ENCODE results near the gene ACAT1. TPM values are rescaled to one million over a fixed set of nuclear protein-coding genes. Genes with fewer than 3 reads are reported as not detected.
"Not testable (repeated sequence)": the region's sequence is repeated elsewhere in the genome, so short reads cannot be mapped to it uniquely, and the experiment has no call there.

ACAT1 gene
- total RNA-seq, 2 donors from 2014 or later = 42.5 to 68.2 TPM

DNA sequence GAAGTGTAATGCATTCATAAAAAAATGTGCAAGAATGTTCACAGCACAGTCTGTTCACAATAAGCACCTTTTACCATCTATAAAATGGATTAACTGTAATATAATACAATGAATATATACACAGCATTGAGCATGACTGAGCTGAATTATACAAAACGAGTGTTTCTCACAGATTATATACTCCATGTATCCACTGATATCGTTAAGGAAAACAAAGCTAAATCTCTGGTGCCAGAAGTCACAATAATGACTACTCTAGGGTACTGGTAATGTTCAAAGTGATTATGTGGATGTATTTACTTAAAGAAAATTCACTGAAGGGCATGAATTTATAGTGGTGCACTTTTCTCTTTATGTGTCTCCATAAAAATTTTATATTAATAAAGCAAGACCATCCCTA, 33.2 kb downstream of the ACAT1 start:
- intact Hi-C loops (cut with DNase I) = no loop called here
- Histone ChIP-seq H3K4me1 (no peaks in the 10 kb centered on the region), H3K27ac (no peak overlapping the region), H3K36me3 (replicated peaks in 1 of 2; ENCODE audit: insufficient read depth in 1 of 2, low read depth in 2 of 2) (peaks cover 0 to 7% of the 10 kb centered on the region in 2 donors), H3K4me3 (no peak overlapping the region), H3K27me3 (no peaks in the 10 kb centered on the region), H3K9me3 (no peaks in the 10 kb centered on the region)
- 22 to 40% methylated on average over 2 of the region's 2 CpGs for WGBS, 2 donors
- ATAC-seq = no peak
- no peak for TF ChIP-seq POLR2A (IDR thresholded peaks at IDR 0.05)
- TF ChIP-seq, protein P1, sequence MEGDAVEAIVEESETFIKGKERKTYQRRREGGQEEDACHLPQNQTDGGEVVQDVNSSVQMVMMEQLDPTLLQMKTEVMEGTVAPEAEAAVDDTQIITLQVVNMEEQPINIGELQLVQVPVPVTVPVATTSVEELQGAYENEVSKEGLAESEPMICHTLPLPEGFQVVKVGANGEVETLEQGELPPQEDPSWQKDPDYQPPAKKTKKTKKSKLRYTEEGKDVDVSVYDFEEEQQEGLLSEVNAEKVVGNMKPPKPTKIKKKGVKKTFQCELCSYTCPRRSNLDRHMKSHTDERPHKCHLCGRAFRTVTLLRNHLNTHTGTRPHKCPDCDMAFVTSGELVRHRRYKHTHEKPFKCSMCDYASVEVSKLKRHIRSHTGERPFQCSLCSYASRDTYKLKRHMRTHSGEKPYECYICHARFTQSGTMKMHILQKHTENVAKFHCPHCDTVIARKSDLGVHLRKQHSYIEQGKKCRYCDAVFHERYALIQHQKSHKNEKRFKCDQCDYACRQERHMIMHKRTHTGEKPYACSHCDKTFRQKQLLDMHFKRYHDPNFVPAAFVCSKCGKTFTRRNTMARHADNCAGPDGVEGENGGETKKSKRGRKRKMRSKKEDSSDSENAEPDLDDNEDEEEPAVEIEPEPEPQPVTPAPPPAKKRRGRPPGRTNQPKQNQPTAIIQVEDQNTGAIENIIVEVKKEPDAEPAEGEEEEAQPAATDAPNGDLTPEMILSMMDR (IDR thresholded peaks at IDR 0.05) = no peak
- DNase-seq = no peak

DNA sequence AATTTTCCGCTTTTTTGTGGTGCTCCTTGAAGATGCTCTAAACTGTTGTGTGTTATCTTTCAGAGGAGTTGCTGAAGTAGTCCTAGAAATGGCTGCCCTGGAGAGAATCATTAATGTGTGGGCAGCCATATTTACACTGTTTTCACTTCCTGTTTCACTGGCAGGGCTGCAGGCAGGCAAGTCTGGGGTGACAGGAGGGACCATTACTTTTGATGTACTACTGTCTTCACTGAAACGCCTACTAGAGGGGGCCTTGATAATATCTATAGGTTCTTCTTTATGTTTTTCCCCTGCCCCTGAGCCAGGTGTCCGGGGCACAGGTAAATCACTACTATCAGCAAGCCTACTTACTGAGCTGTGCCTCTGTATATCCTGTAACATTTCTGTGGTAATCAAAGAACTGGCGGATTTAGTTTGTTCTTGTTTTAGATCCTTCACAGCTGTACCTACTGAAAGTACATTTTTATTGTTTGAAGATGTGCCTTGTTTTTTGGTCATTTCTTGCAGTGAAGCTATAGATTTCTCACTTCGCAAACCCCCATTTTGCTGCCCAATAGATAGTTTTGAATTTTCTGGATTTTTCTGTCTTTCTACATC, 39.7 kb downstream of the ACAT1 start:
- DNase-seq (no peak), ATAC-seq (no peak)
- TF ChIP-seq POLR2A (IDR thresholded peaks at IDR 0.05) = no peak
- TF ChIP-seq, protein P1 (IDR thresholded peaks at IDR 0.05) = no peak
- intact Hi-C loops (cut with DNase I) = no loop called here
- H3K27ac ChIP-seq = no peak overlapping the region
- WGBS, 2 donors = 87 to 88% methylated on average over 5 of the region's 5 CpGs
- no peaks in the 10 kb centered on the region for H3K4me1 ChIP-seq
- no peak overlapping the region for H3K4me3 ChIP-seq
- H3K27me3 ChIP-seq = no peaks in the 10 kb centered on the region
- H3K9me3 ChIP-seq = no peaks in the 10 kb centered on the region
- H3K36me3 ChIP-seq (replicated peaks in 1 of 2; ENCODE audit: insufficient read depth in 1 of 2, low read depth in 2 of 2) = peaks cover 0 to 2% of the 10 kb centered on the region in 2 donors

- H3K36me3 ChIP-seq (replicated peaks in 1 of 2; ENCODE audit: insufficient read depth in 1 of 2, low read depth in 2 of 2); H3K27ac ChIP-seq; ATAC-seq; intact Hi-C loops (cut with DNase I); H3K27me3 ChIP-seq; H3K4me3 ChIP-seq; H3K9me3 ChIP-seq; DNase-seq; H3K4me1 ChIP-seq: not testable (repeated sequence)
- 80 to 88% methylated on average over 6 of the region's 6 CpGs for WGBS, 2 donors
Observed at GRCh38 chr11:108162878-108163277, 41.5 kb downstream of the ACAT1 start.

- DNase-seq (no peak), ATAC-seq (no peak)
- no peak for TF ChIP-seq POLR2A (IDR thresholded peaks at IDR 0.05)
- TF ChIP-seq, protein P1 (IDR thresholded peaks at IDR 0.05) = no peak
- no peak overlapping the region for H3K27ac ChIP-seq
- H3K36me3 ChIP-seq (replicated peaks in 1 of 2; ENCODE audit: insufficient read depth in 1 of 2, low read depth in 2 of 2) = peaks cover 0 to 8% of the 10 kb centered on the region in 2 donors
- H3K9me3 ChIP-seq = no peaks in the 10 kb centered on the region
- intact Hi-C loops (cut with DNase I) = no loop called here
- H3K27me3 ChIP-seq = no peaks in the 10 kb centered on the region
- H3K4me1 ChIP-seq = no peaks in the 10 kb centered on the region
- H3K4me3 ChIP-seq = no peak overlapping the region
Observed at GRCh38 chr11:108167624-108168023, 46.3 kb downstream of the ACAT1 start.

DNA sequence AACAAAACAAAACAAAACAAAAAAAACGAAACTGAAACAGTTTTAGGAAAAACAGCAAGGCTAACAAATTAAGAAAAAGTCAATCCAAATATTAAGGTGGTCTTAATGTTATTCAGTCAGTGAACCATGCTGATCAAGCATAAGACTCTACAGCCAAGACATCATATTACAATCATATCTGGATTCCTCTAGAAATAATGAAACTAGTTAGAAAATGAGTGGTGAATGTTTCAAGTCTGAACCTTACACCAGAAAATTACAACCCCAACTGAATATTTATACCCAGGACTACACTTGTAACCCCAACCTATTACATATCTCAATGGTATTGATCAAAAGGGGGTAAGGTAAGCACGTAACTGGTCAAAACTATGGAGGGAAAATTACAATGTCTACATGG, 48.8 kb downstream of the ACAT1 start:
- Histone ChIP-seq H3K4me1 (no peaks in the 10 kb centered on the region), H3K9me3 (no peaks in the 10 kb centered on the region), H3K27ac (no peak overlapping the region), H3K36me3 (replicated peaks in 1 of 2; ENCODE audit: insufficient read depth in 1 of 2, low read depth in 2 of 2) (peaks cover 0 to 8% of the 10 kb centered on the region in 2 donors), H3K4me3 (no peak overlapping the region), H3K27me3 (no peaks in the 10 kb centered on the region)
- intact Hi-C loops (cut with DNase I) = no loop called here
- WGBS, 2 donors = 67 to 77% methylated on average over 2 of the region's 2 CpGs
- ATAC-seq = no peak
- no peak for TF ChIP-seq POLR2A (IDR thresholded peaks at IDR 0.05)
- TF ChIP-seq, protein P1 (IDR thresholded peaks at IDR 0.05) = no peak
- no peak for DNase-seq
